ENCODE results near the gene GABBR1. TPM values are rescaled to one million over a fixed set of nuclear protein-coding genes. Genes with fewer than 3 reads are reported as not detected.

GABBR1 gene
- total RNA-seq, 1 experiment from 2014 or later: 146 TPM

DNA sequence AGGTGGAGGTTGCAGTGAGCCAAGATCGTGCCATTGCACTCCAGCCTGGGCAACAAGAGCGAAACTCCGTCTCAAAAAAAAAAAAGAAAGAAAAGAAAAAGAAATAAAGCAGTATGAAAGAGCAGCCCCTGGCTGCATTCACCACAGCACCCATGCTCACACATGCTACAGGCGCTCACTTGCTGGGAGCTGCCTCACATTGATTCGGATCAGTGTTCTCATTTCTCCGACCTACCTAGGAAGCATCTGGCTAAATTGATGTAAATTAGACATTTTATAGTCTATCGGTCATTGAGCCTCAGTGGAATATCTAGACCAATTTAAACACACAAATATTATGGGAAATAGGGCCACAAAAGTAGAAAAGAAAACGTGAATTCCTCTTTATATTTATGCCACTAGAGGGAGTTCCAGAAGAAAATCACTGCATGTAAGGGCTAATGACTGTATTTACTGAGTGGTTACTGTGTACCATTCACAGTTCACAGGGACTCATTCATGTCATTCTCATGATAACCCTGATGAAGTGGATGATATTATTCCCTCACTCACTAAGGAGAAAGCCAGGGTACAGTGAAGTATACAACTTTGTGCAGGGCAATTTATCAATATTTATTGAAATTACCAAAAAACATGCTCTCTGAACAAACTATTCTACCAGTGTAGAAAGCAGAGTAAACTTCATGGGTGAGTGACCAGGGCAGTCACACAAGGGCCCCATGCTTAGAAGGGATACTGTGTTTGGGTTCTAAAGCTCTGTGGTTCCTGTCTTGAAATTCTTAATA is 18.6 kb upstream of the GABBR1 start:
- no peak overlapping the region for H4K5ac ChIP-seq (ENCODE audit: insufficient read length, low read depth, low read length)
- H2AFZ ChIP-seq (ENCODE audit: low read length): no peak overlapping the region
- no peak overlapping the region for H3K27ac Mint-ChIP-seq
- no peak overlapping the region for H3K27ac ChIP-seq (ENCODE audit: insufficient read length, low read depth, low read length)
- no peak overlapping the region for H2BK5ac ChIP-seq (ENCODE audit: insufficient read length, low read length)
- TF ChIP-seq, protein P1, sequence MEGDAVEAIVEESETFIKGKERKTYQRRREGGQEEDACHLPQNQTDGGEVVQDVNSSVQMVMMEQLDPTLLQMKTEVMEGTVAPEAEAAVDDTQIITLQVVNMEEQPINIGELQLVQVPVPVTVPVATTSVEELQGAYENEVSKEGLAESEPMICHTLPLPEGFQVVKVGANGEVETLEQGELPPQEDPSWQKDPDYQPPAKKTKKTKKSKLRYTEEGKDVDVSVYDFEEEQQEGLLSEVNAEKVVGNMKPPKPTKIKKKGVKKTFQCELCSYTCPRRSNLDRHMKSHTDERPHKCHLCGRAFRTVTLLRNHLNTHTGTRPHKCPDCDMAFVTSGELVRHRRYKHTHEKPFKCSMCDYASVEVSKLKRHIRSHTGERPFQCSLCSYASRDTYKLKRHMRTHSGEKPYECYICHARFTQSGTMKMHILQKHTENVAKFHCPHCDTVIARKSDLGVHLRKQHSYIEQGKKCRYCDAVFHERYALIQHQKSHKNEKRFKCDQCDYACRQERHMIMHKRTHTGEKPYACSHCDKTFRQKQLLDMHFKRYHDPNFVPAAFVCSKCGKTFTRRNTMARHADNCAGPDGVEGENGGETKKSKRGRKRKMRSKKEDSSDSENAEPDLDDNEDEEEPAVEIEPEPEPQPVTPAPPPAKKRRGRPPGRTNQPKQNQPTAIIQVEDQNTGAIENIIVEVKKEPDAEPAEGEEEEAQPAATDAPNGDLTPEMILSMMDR (conservative IDR thresholded peaks at IDR 0.05): peak; percentile 84
- H3K79me2 ChIP-seq (ENCODE audit: insufficient read depth, low read length): no peaks in the 10 kb centered on the region
- H3K4me3 Mint-ChIP-seq: no peak overlapping the region
- no peaks in the 10 kb centered on the region for H3K36me3 Mint-ChIP-seq (ENCODE audit: insufficient read depth in 1 of 3, low read depth in 3 of 3)
- no peak overlapping the region for H3K4me2 ChIP-seq (ENCODE audit: insufficient read depth, insufficient read length, low read length)
- no peak overlapping the region for H3K18ac ChIP-seq (ENCODE audit: insufficient read length, low read depth, low read length)
- no peak overlapping the region for H3K9ac ChIP-seq (ENCODE audit: extremely low read depth, insufficient read length, low read length)
- no peak overlapping the region for H3K56ac ChIP-seq (ENCODE audit: insufficient read length, low read depth, low read length)
- H4K8ac ChIP-seq (replicated peaks; ENCODE audit: insufficient read length, low read depth, low read length): no peak overlapping the region
- H3K23ac ChIP-seq (ENCODE audit: insufficient read length, low read depth, low read length): no peak overlapping the region
- H2AK5ac ChIP-seq (ENCODE audit: insufficient read length, low read length): no peak overlapping the region
- H2BK15ac ChIP-seq (ENCODE audit: low read depth, low read length): no peak overlapping the region
- no peaks in the 10 kb centered on the region for H3K9me3 ChIP-seq (ENCODE audit: control insufficient read depth, low read depth, low read length)
- DNase-seq: no peak
- H3K27me3 Mint-ChIP-seq (ENCODE audit: low read depth): no peaks in the 10 kb centered on the region
- no peak overlapping the region for H2BK12ac ChIP-seq (ENCODE audit: insufficient read length, low read depth, low read length)
- H3K4me1 Mint-ChIP-seq: peaks cover 37 to 42% of the 10 kb centered on the region in 2 experiments
- H2BK20ac ChIP-seq (ENCODE audit: low read depth, low read length, poor library complexity, severe bottlenecking): no peak overlapping the region
- no peak overlapping the region for H3K4ac ChIP-seq (ENCODE audit: low read depth, low read length)
- peaks cover 5% of the 10 kb centered on the region for H3K4me1 ChIP-seq (ENCODE audit: insufficient read depth, low read length)
- H3K23me2 ChIP-seq (ENCODE audit: insufficient read length, low read depth, low read length, poor library complexity, severe bottlenecking): no peaks in the 10 kb centered on the region
- H4K91ac ChIP-seq (ENCODE audit: insufficient read length, low read depth, low read length): no peak overlapping the region
- H3K9me3 Mint-ChIP-seq: no peaks in the 10 kb centered on the region
- H2BK120ac ChIP-seq (ENCODE audit: low read depth, low read length, poor library complexity, severe bottlenecking): no peak overlapping the region
- no peak overlapping the region for H3T11ph ChIP-seq (ENCODE audit: low read length)
- H4K20me1 ChIP-seq (ENCODE audit: control insufficient read depth, insufficient read depth, insufficient read length): no peaks in the 10 kb centered on the region
- no peaks in the 10 kb centered on the region for H3K27me3 ChIP-seq (ENCODE audit: insufficient read depth, low read length)
- WGBS (ENCODE audit: extremely low coverage, insufficient read length, low lambda C conversion rate): no CpG with 5 or more reads among the region's 8 CpGs
- no peaks in the 10 kb centered on the region for H3K79me1 ChIP-seq (ENCODE audit: insufficient read depth, low read depth, low read length, poor library complexity, severe bottlenecking)
- no peak overlapping the region for H3K14ac ChIP-seq (ENCODE audit: insufficient read depth, low read length)
